GM08714 (cell line): Measurements from ENCODE around the gene TMEM250.

Experiments
- H3K4me3 ChIP-seq: fragments of 200-500 bp; sonication (Bioruptor generic); 2 replicates; pipeline ENCODE4 v1.5.1; 2014; ENCODE audit warnings: mild to moderate bottlenecking, low read length, inconsistent platforms
- ZNF274 ChIP-seq: IDR thresholded peaks from 2 replicates; pipeline ENCODE4 v1.6.1; 2012; ENCODE audit warnings: mild to moderate bottlenecking, low read depth, low read length

The TMEM250 gene

GRCh38 chr9:136084063-136084944 is 34.4 kb downstream of the TMEM250 start:
- no peak for TF ChIP-seq ZNF274
- no peak overlapping the region for H3K4me3 ChIP-seq

- no peak overlapping the region for H3K4me3 ChIP-seq
- TF ChIP-seq ZNF274: no peak
Observed at GRCh38 chr9:136083558-136084062, 35.1 kb downstream of the TMEM250 start.

- no peak for TF ChIP-seq ZNF274
- no peak overlapping the region for H3K4me3 ChIP-seq
Observed at GRCh38 chr9:136082496-136083361, 35.9 kb downstream of the TMEM250 start.

GRCh38 chr9:136081826-136082495 is 36.7 kb downstream of the TMEM250 start:
- no peak for TF ChIP-seq ZNF274
- H3K4me3 ChIP-seq: no peak overlapping the region

GRCh38 chr9:136081113-136081825 is 37.4 kb downstream of the TMEM250 start:
- no peak overlapping the region for H3K4me3 ChIP-seq
- TF ChIP-seq ZNF274: no peak

GRCh38 chr9:136080716-136081112 is 38.0 kb downstream of the TMEM250 start:
- no peak overlapping the region for H3K4me3 ChIP-seq
- TF ChIP-seq ZNF274: no peak

GRCh38 chr9:136079916-136080246 is 38.8 kb downstream of the TMEM250 start:
- TF ChIP-seq ZNF274: no peak
- no peak overlapping the region for H3K4me3 ChIP-seq

- H3K4me3 ChIP-seq: no peak overlapping the region
- TF ChIP-seq ZNF274: no peak
Observed at GRCh38 chr9:136079211-136079915, 39.3 kb downstream of the TMEM250 start.

- H3K4me3 ChIP-seq: no peak overlapping the region
- no peak for TF ChIP-seq ZNF274
Observed at GRCh38 chr9:136078498-136079011, 40.1 kb downstream of the TMEM250 start.

GRCh38 chr9:136078024-136078423 is 40.7 kb downstream of the TMEM250 start:
- H3K4me3 ChIP-seq: no peak overlapping the region
- no peak for TF ChIP-seq ZNF274

GRCh38 chr9:136077491-136077890 is 41.2 kb downstream of the TMEM250 start:
- H3K4me3 ChIP-seq: no peak overlapping the region

GRCh38 chr9:136075881-136076678 is 42.6 kb downstream of the TMEM250 start:
- TF ChIP-seq ZNF274: no peak

More at GRCh38 chr9:136077491-136077890, 41.2 kb downstream of the TMEM250 start:
- no peak for TF ChIP-seq ZNF274

More at GRCh38 chr9:136075881-136076678, 42.6 kb downstream of the TMEM250 start:
- no peak overlapping the region for H3K4me3 ChIP-seq
